Measurements from ENCODE around the gene GUF1.
"Not testable (repeated sequence)": the region's sequence is repeated elsewhere in the genome, so short reads cannot be mapped to it uniquely, and the experiment has no call there.

GUF1 gene

GRCh38 chr4:44671636-44672035, 6.6 kb upstream of the GUF1 start:
- Mint-ChIP-seq H3K4me3 (no peak overlapping the region), H3K4me1 (no peaks in the 10 kb centered on the region), H3K27ac (no peak overlapping the region), H3K9me3 (no peaks in the 10 kb centered on the region), H3K27me3 (peaks cover 6% of the 10 kb centered on the region), H3K36me3 (no peaks in the 10 kb centered on the region)

GRCh38 chr4:44674471-44674870, 3.7 kb upstream of the GUF1 start:
- no peak overlapping the region for H3K27ac Mint-ChIP-seq
- H3K9me3 Mint-ChIP-seq: no peaks in the 10 kb centered on the region
- H3K36me3 Mint-ChIP-seq: peaks cover 3% of the 10 kb centered on the region
- peaks cover 13% of the 10 kb centered on the region for H3K4me1 Mint-ChIP-seq
- H3K27me3 Mint-ChIP-seq: peaks cover 2% of the 10 kb centered on the region
- no peak overlapping the region for H3K4me3 Mint-ChIP-seq

- Mint-ChIP-seq H3K4me3 (no peak overlapping the region), H3K36me3 (peaks cover 3% of the 10 kb centered on the region), H3K4me1 (peaks cover 20% of the 10 kb centered on the region), H3K9me3 (no peaks in the 10 kb centered on the region), H3K27ac (no peak overlapping the region), H3K27me3 (peaks cover 2% of the 10 kb centered on the region)
These were observed 2.9 kb upstream of the GUF1 start for GRCh38 chr4:44675366-44675765.

- Mint-ChIP-seq H3K4me1 (peaks cover 44% of the 10 kb centered on the region), H3K9me3 (no peaks in the 10 kb centered on the region), H3K4me3 (peak overlapping the region; percentile 99), H3K27ac (peak overlapping the region; percentile 98), H3K27me3 (no peaks in the 10 kb centered on the region), H3K36me3 (peaks cover 8% of the 10 kb centered on the region)
These were observed 840 bp downstream of the GUF1 start for GRCh38 chr4:44679060-44679459.

GRCh38 chr4:44684648-44685047, 6.4 kb downstream of the GUF1 start:
- peaks cover 27% of the 10 kb centered on the region for H3K36me3 Mint-ChIP-seq

GRCh38 chr4:44700427-44700826, 22.2 kb downstream of the GUF1 start:
- H3K4me1 Mint-ChIP-seq: peaks cover 5% of the 10 kb centered on the region
- H3K27ac Mint-ChIP-seq: peak overlapping the region; percentile 38
- H3K9me3 Mint-ChIP-seq: no peaks in the 10 kb centered on the region
- no peak overlapping the region for H3K4me3 Mint-ChIP-seq
- peaks cover 10% of the 10 kb centered on the region for H3K36me3 Mint-ChIP-seq
- H3K27me3 Mint-ChIP-seq: no peaks in the 10 kb centered on the region

More at GRCh38 chr4:44684648-44685047, 6.4 kb downstream of the GUF1 start:
- H3K4me1 Mint-ChIP-seq: peaks cover 63% of the 10 kb centered on the region
- H3K9me3 Mint-ChIP-seq: no peaks in the 10 kb centered on the region
- no peaks in the 10 kb centered on the region for H3K27me3 Mint-ChIP-seq
- H3K27ac Mint-ChIP-seq: peak overlapping the region; percentile 74
- H3K4me3 Mint-ChIP-seq: no peak overlapping the region

- no peaks in the 10 kb centered on the region for H3K9me3 Mint-ChIP-seq
- H3K36me3 Mint-ChIP-seq: peaks cover 10% of the 10 kb centered on the region
- peaks cover 5% of the 10 kb centered on the region for H3K4me1 Mint-ChIP-seq
- no peak overlapping the region for H3K4me3 Mint-ChIP-seq
- H3K27ac Mint-ChIP-seq: peak overlapping the region; percentile 25
- H3K27me3 Mint-ChIP-seq: no peaks in the 10 kb centered on the region
These were observed 22.8 kb downstream of the GUF1 start for GRCh38 chr4:44701037-44701436.

GRCh38 chr4:44704673-44705072, 26.5 kb downstream of the GUF1 start:
- no peak overlapping the region for H3K27ac Mint-ChIP-seq
- H3K4me1 Mint-ChIP-seq: peaks cover 8% of the 10 kb centered on the region
- peaks cover 8% of the 10 kb centered on the region for H3K36me3 Mint-ChIP-seq
- H3K9me3 Mint-ChIP-seq: no peaks in the 10 kb centered on the region
- no peaks in the 10 kb centered on the region for H3K27me3 Mint-ChIP-seq
- no peak overlapping the region for H3K4me3 Mint-ChIP-seq

GRCh38 chr4:44713125-44713524, 34.9 kb downstream of the GUF1 start:
- Mint-ChIP-seq H3K27me3 (no peaks in the 10 kb centered on the region), H3K27ac (no peak overlapping the region), H3K36me3 (peaks cover 8% of the 10 kb centered on the region), H3K9me3 (no peaks in the 10 kb centered on the region), H3K4me1 (peaks cover 13% of the 10 kb centered on the region), H3K4me3 (no peak overlapping the region)

GRCh38 chr4:44716597-44716996, 38.4 kb downstream of the GUF1 start:
- Mint-ChIP-seq H3K27me3 (no peaks in the 10 kb centered on the region), H3K4me1 (peaks cover 34% of the 10 kb centered on the region), H3K4me3 (no peak overlapping the region), H3K36me3 (peaks cover 11% of the 10 kb centered on the region), H3K27ac (no peak overlapping the region), H3K9me3 (no peaks in the 10 kb centered on the region)

GRCh38 chr4:44720371-44720770, 42.2 kb downstream of the GUF1 start:
- no peaks in the 10 kb centered on the region for H3K27me3 Mint-ChIP-seq
- peaks cover 9% of the 10 kb centered on the region for H3K36me3 Mint-ChIP-seq
- H3K4me3 Mint-ChIP-seq: no peak overlapping the region
- H3K9me3 Mint-ChIP-seq: no peaks in the 10 kb centered on the region
- H3K27ac Mint-ChIP-seq: no peak overlapping the region
- peaks cover 66% of the 10 kb centered on the region for H3K4me1 Mint-ChIP-seq

- Mint-ChIP-seq H3K27ac (no peak overlapping the region), H3K36me3 (peaks cover 7% of the 10 kb centered on the region), H3K9me3 (no peaks in the 10 kb centered on the region), H3K4me3 (no peak overlapping the region), H3K4me1 (peaks cover 72% of the 10 kb centered on the region), H3K27me3 (no peaks in the 10 kb centered on the region)
These were observed 43.8 kb downstream of the GUF1 start for GRCh38 chr4:44722001-44722400.

GRCh38 chr4:44725166-44725565, 46.9 kb downstream of the GUF1 start:
- H3K4me1 Mint-ChIP-seq: peaks cover 67% of the 10 kb centered on the region
- H3K36me3 Mint-ChIP-seq: peaks cover 4% of the 10 kb centered on the region
- peak overlapping the region; percentile 90 for H3K27ac Mint-ChIP-seq
- H3K9me3 Mint-ChIP-seq: no peaks in the 10 kb centered on the region
- H3K27me3 Mint-ChIP-seq: no peaks in the 10 kb centered on the region
- peak overlapping the region; percentile 93 for H3K4me3 Mint-ChIP-seq

GRCh38 chr4:44725726-44726037, 47.5 kb downstream of the GUF1 start:
- H3K4me3 Mint-ChIP-seq: peak overlapping the region; percentile 93
- H3K4me1 Mint-ChIP-seq: peaks cover 67% of the 10 kb centered on the region
- no peaks in the 10 kb centered on the region for H3K27me3 Mint-ChIP-seq
- peaks cover 4% of the 10 kb centered on the region for H3K36me3 Mint-ChIP-seq
- H3K27ac Mint-ChIP-seq: peak overlapping the region; percentile 90
- H3K9me3 Mint-ChIP-seq: no peaks in the 10 kb centered on the region

GRCh38 chr4:44726038-44726871, 48.0 kb downstream of the GUF1 start, which contains the start of gene GNPDA2:
Gene GNPDA2, minus strand, starts transcription at chr4:44726556. Its CDS starts 4,349 bp downstream, at chr4:44722207.
- Mint-ChIP-seq H3K4me3 (peak within 1 kb of the TSS; percentile 93), H3K9me3 (no peaks in the 10 kb centered on the region), H3K27ac (peak within 1 kb of the TSS; percentile 90), H3K4me1 (peaks cover 61% of the 10 kb centered on the region), H3K27me3 (no peaks in the 10 kb centered on the region), H3K36me3 (peaks cover 2% of the 10 kb centered on the region)

GRCh38 chr4:44727471-44727870, 49.3 kb downstream of the GUF1 start:
- Mint-ChIP-seq H3K27me3 (peaks cover 1% of the 10 kb centered on the region), H3K4me1 (peaks cover 50% of the 10 kb centered on the region), H3K27ac (peak overlapping the region; percentile 18), H3K36me3 (peaks cover 2% of the 10 kb centered on the region), H3K4me3 (peak overlapping the region; percentile 93), H3K9me3 (no peaks in the 10 kb centered on the region)

- not testable (repeated sequence) for H3K27me3 Mint-ChIP-seq, H3K9me3 Mint-ChIP-seq, H3K36me3 Mint-ChIP-seq, H3K4me3 Mint-ChIP-seq, H3K27ac Mint-ChIP-seq
- H3K4me1 Mint-ChIP-seq: peaks cover 39% of the 10 kb centered on the region
These were observed 50.5 kb downstream of the GUF1 start for GRCh38 chr4:44728694-44729093.
